H1 (cell line): ENCODE results near the gene PTS.

Experiments used
- CREB1 ChIP-seq: IDR thresholded peaks from 2 replicates; pipeline ENCODE4 v1.6.1; 2012; ENCODE audit warnings: inconsistent platforms
- CTCF ChIP-seq, 3 experiments: IDR thresholded peaks; 1 replicate in 2 of 3; 2 replicates in 1 of 3; pipeline versions ENCODE4 v1.5.1 to v1.6.1; 2011; ENCODE audit warnings: low read length in 3 of 3, mild to moderate bottlenecking in 3 of 3, inconsistent platforms in 2 of 3, low read depth in 1 of 3, moderate library complexity in 1 of 3; ENCODE audit not compliant: insufficient read depth in 1 of 3; ENCODE audit errors: control extremely low read depth in 1 of 3
- E2F6 ChIP-seq: IDR thresholded peaks from 2 replicates; pipeline ENCODE4 v1.6.1; 2012; ENCODE audit warnings: inconsistent platforms
- POLR2A ChIP-seq, 2 experiments: IDR thresholded peaks; 1 replicate in 1 of 2; 2 replicates in 1 of 2; pipeline ENCODE4 v1.6.1; 2011; ENCODE audit warnings: low read depth in 2 of 2, low read length in 2 of 2, mild to moderate bottlenecking in 2 of 2; ENCODE audit errors: control extremely low read depth in 1 of 2
- POLR2AphosphoS5 ChIP-seq: IDR thresholded peaks from 2 replicates; pipeline ENCODE4 v1.6.1; 2011; ENCODE audit warnings: low read depth, low read length
- ZNF274 ChIP-seq: IDR thresholded peaks from 2 replicates; pipeline ENCODE4 v1.7.0; 2012; ENCODE audit warnings: low read length, borderline replicate concordance; ENCODE audit errors: extremely low read depth

- TF ChIP-seq CTCF (IDR thresholded peaks at IDR 0.05; ENCODE audit: control extremely low read depth in 1 of 3, insufficient read depth in 1 of 3, low read depth in 1 of 3, low read length in 3 of 3) (no peak), ZNF274 (no peak), CREB1 (no peak), POLR2AphosphoS5 (no peak), POLR2A (IDR thresholded peaks at IDR 0.05; ENCODE audit: control extremely low read depth in 1 of 2, low read depth in 2 of 2, low read length in 2 of 2) (no peak), E2F6 (no peak)
Observed at GRCh38 chr11:112223121-112223520, 3.1 kb upstream of the PTS start.
